Measurements from ENCODE around the gene PSMD13.

Gene PSMD13

GRCh38 chr11:289398-289711 lies 52.6 kb downstream of the PSMD13 start:
- no peak for DNase-seq (ENCODE audit: low spot score)

- DNase-seq (ENCODE audit: low spot score) = no peak
Observed at GRCh38 chr11:289712-290620, 53.2 kb downstream of the PSMD13 start.

GRCh38 chr11:290621-291231 lies 54.0 kb downstream of the PSMD13 start:
- no peak for DNase-seq (ENCODE audit: low spot score)

GRCh38 chr11:291281-292210 lies 54.8 kb downstream of the PSMD13 start:
- DNase-seq (ENCODE audit: low spot score) = no peak

- no peak for DNase-seq (ENCODE audit: low spot score)
Observed at GRCh38 chr11:292211-293121, 55.7 kb downstream of the PSMD13 start.

- DNase-seq (ENCODE audit: low spot score) = no peak
Observed at GRCh38 chr11:293271-293851, 56.6 kb downstream of the PSMD13 start.

GRCh38 chr11:293852-294661 lies 57.3 kb downstream of the PSMD13 start:
- DNase-seq (ENCODE audit: low spot score) = no peak

- no peak for DNase-seq (ENCODE audit: low spot score)
Observed at GRCh38 chr11:294780-295179, 58.0 kb downstream of the PSMD13 start.

- no peak for DNase-seq (ENCODE audit: low spot score)
Observed at GRCh38 chr11:295351-296170, 58.8 kb downstream of the PSMD13 start.

GRCh38 chr11:296171-297050 lies 59.6 kb downstream of the PSMD13 start:
- DNase-seq (ENCODE audit: low spot score) = no peak

GRCh38 chr11:297051-297585 lies 60.3 kb downstream of the PSMD13 start:
- no peak for DNase-seq (ENCODE audit: low spot score)

- DNase-seq (ENCODE audit: low spot score) = no peak
Observed at GRCh38 chr11:297586-298405, 61.0 kb downstream of the PSMD13 start.

- no peak for DNase-seq (ENCODE audit: low spot score)
Observed at GRCh38 chr11:298406-299065, 61.8 kb downstream of the PSMD13 start.

GRCh38 chr11:299081-299891 lies 62.5 kb downstream of the PSMD13 start, which contains the start of gene IFITM5:
Gene IFITM5 (minus strand): TSS chr11:299526. CDS start chr11:299490, 36 bp downstream.
- no peak for DNase-seq (ENCODE audit: low spot score)

GRCh38 chr11:299951-300735 lies 63.4 kb downstream of the PSMD13 start:
- no peak for DNase-seq (ENCODE audit: low spot score)
